ENCODE results near the gene LIN52. TPM values are rescaled to one million over a fixed set of nuclear protein-coding genes. Genes with fewer than 3 reads are reported as not detected.

Gene LIN52
- total and polyA plus RNA-seq, 4 donors, result 3.8 to 9.9 (median 5.3) TPM

GRCh38 chr14:74161526-74162158 is 76.9 kb downstream of the LIN52 start:
- no peak overlapping the region for H3K9ac ChIP-seq (ENCODE audit: low read depth in 1 of 2, low read length in 2 of 2)
- H3K9me3 ChIP-seq (ENCODE audit: control insufficient read depth in 4 of 4, low read length in 3 of 4), result no peaks in the 10 kb centered on the region
- H3K4me3 ChIP-seq (ENCODE audit: low read depth in 1 of 3, low read length in 3 of 3), result no peak overlapping the region
- TF ChIP-seq HNF4A (conservative IDR thresholded peaks at IDR 0.05) (peak; percentile 5 to 27), YY1 (IDR thresholded peaks at IDR 0.05) (no peak)
- WGBS, result 86% methylated on average over 8 of the region's 8 CpGs
- peaks cover 0 to 2% (median 0%) of the 10 kb centered on the region in 4 donors for H3K36me3 ChIP-seq (ENCODE audit: control insufficient read depth in 4 of 4, insufficient read depth in 3 of 4, low read depth in 1 of 4, low read length in 3 of 4)
- peaks cover 0 to 4% (median 0%) of the 10 kb centered on the region in 4 donors for H3K4me1 ChIP-seq (ENCODE audit: control insufficient read depth in 4 of 4, insufficient read depth in 4 of 4, low read length in 3 of 4)
- H3K27me3 ChIP-seq (ENCODE audit: control insufficient read depth in 4 of 4, insufficient read depth in 4 of 4, low read length in 3 of 4), result no peaks in the 10 kb centered on the region
- no peak overlapping the region for H3K27ac ChIP-seq (ENCODE audit: low read depth in 1 of 2, low read length in 2 of 2)
- no peak for DNase-seq (ENCODE audit: low spot score)

- no peak overlapping the region for H3K4me3 ChIP-seq (ENCODE audit: low read depth in 1 of 3, low read length in 3 of 3)
- no peaks in the 10 kb centered on the region for H3K4me1 ChIP-seq (ENCODE audit: control insufficient read depth in 4 of 4, insufficient read depth in 4 of 4, low read length in 3 of 4)
- H3K9me3 ChIP-seq (ENCODE audit: control insufficient read depth in 4 of 4, low read length in 3 of 4), result no peaks in the 10 kb centered on the region
- no peaks in the 10 kb centered on the region for H3K27me3 ChIP-seq (ENCODE audit: control insufficient read depth in 4 of 4, insufficient read depth in 4 of 4, low read length in 3 of 4)
- H3K36me3 ChIP-seq (ENCODE audit: control insufficient read depth in 4 of 4, insufficient read depth in 3 of 4, low read depth in 1 of 4, low read length in 3 of 4), result peaks cover 0 to 3% (median 0%) of the 10 kb centered on the region in 4 donors
- no peak overlapping the region for H3K9ac ChIP-seq (ENCODE audit: low read depth in 1 of 2, low read length in 2 of 2)
- DNase-seq (ENCODE audit: low spot score), result no peak
- no peak for TF ChIP-seq GABPA (IDR thresholded peaks at IDR 0.05 in 1 of 2, conservative IDR thresholded peaks at IDR 0.05 in 1 of 2)
- WGBS, result 91% methylated on average over 3 of the region's 3 CpGs
- no peak overlapping the region for H3K27ac ChIP-seq (ENCODE audit: low read depth in 1 of 2, low read length in 2 of 2)
These were observed 85.2 kb downstream of the LIN52 start for GRCh38 chr14:74169906-74170305.

- no peak overlapping the region for H3K9ac ChIP-seq (ENCODE audit: low read depth in 1 of 2, low read length in 2 of 2)
- H3K36me3 ChIP-seq (ENCODE audit: control insufficient read depth in 4 of 4, insufficient read depth in 3 of 4, low read depth in 1 of 4, low read length in 3 of 4), result peaks cover 0 to 3% (median 0%) of the 10 kb centered on the region in 4 donors
- H3K9me3 ChIP-seq (ENCODE audit: control insufficient read depth in 4 of 4, low read length in 3 of 4), result no peaks in the 10 kb centered on the region
- no peaks in the 10 kb centered on the region for H3K27me3 ChIP-seq (ENCODE audit: control insufficient read depth in 4 of 4, insufficient read depth in 4 of 4, low read length in 3 of 4)
- no peak for TF ChIP-seq GABPA (IDR thresholded peaks at IDR 0.05 in 1 of 2, conservative IDR thresholded peaks at IDR 0.05 in 1 of 2)
- TF ChIP-seq ATF3 (IDR thresholded peaks at IDR 0.05), result no peak
- no peak for TF ChIP-seq MAX (IDR thresholded peaks at IDR 0.05)
- no peak for TF ChIP-seq FOXA1 (IDR thresholded peaks at IDR 0.05)
- TF ChIP-seq FOXA2 (IDR thresholded peaks at IDR 0.05), result no peak
- TF ChIP-seq RXRA (IDR thresholded peaks at IDR 0.05), result no peak
- no peak for TF ChIP-seq YY1 (IDR thresholded peaks at IDR 0.05)
- no peak for TF ChIP-seq EGR1 (IDR thresholded peaks at IDR 0.05; ENCODE audit: low read depth in 2 of 2)
- no peak for TF ChIP-seq HNF4A (conservative IDR thresholded peaks at IDR 0.05)
- TF ChIP-seq JUND (IDR thresholded peaks at IDR 0.05), result no peak
- no peak for TF ChIP-seq REST (IDR thresholded peaks at IDR 0.05)
- TF ChIP-seq TAF1 (conservative IDR thresholded peaks at IDR 0.05), result no peak
- no peak for TF ChIP-seq SP1 (IDR thresholded peaks at IDR 0.05)
- no peak for TF ChIP-seq HNF4G (IDR thresholded peaks at IDR 0.05)
- TF ChIP-seq RAD21 (IDR thresholded peaks at IDR 0.05), result no peak
- TF ChIP-seq ZBTB33 (IDR thresholded peaks at IDR 0.05), result no peak
- no peak for TF ChIP-seq NR2F2 (IDR thresholded peaks at IDR 0.05)
- H3K27ac ChIP-seq (ENCODE audit: low read depth in 1 of 2, low read length in 2 of 2), result no peak overlapping the region
- 81% methylated on average over 2 of the region's 2 CpGs for WGBS
- H3K4me1 ChIP-seq (ENCODE audit: control insufficient read depth in 4 of 4, insufficient read depth in 4 of 4, low read length in 3 of 4), result no peaks in the 10 kb centered on the region
- no peak for DNase-seq (ENCODE audit: low spot score)
- H3K4me3 ChIP-seq (ENCODE audit: low read depth in 1 of 3, low read length in 3 of 3), result no peak overlapping the region
These were observed 91.6 kb downstream of the LIN52 start for GRCh38 chr14:74176400-74176793.

Data from liver (tissue), 9 donors.